Epithelial cell of prostate (primary cell): ENCODE results near the gene SNX27.
"Not testable (repeated sequence)": the region's sequence is repeated elsewhere in the genome, so short reads cannot be mapped to it uniquely, and the experiment has no call there.

ENCODE experiments used
- DNase-seq: peaks from one replicate; pipeline ENCODE4 v3.0.0-alpha.2; 2011; ENCODE audit warnings: low read depth, low spot score
- H3K27ac ChIP-seq: fragments of 450-650 bp; 2 replicates; pipeline ENCODE4 v1.5.1; 2017; ENCODE audit warnings: mild to moderate bottlenecking

Gene SNX27

DNA sequence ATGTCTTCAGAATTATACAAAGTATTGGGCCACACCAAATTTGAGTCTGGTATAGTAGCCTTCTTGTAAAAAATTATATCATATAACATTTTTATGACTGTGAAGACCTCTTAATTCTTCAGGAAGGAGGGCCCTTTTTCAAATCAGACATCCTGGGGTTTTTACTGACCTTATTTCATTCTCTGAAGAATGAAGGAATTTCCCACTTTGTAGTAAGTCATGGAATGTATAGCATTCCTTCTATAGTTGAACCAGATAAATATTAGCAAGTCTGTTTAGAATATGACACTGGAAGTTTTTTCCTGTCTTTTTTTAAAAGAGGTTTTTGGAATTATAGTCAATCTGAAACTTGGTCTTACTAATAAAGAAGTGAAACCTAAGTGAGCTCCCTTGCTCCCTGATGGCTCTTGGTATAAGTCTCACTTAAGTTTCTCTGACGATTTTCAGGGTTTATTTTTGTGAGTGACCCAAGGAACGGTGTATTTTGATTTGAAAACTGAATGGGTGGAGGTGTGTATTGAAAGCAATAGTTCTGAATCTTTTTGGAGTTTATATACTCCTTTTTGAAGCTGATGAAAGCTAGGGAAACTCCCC, 23.7 kb downstream of the SNX27 start:
- DNase-seq, result no peak
- H3K27ac ChIP-seq, result no peak overlapping the region

DNA sequence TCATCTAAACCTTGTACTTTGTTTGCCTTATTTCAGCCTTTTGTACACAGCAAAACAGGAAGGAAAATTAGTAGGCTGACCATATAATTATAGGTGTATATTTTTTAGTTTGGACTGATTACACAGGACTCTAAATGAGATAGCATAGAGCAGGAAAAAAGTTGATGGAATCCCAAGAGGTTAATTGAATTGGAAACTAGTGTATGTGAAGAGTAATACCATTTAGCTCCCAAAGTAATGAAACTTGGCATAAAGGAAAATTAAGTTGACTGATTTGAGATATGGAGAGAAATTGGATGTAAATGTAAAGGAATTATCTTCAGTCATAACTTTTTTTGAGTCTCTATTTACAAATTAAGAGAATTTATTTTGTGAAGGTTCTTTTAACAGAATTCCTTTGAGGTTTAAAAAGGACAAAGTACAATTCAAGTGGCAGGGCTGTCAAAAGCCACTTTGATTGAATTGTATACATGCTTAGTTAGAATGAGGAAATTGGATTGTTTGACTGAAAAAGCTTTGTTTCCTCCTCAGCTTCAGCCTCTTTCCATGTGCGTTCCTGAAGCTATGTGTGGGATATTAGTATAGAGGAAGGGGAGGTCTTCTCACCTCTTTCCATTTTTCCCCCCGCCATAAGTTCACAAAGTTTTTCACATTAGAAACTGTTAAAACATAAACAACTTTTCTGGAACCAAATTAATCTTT, 26.4 kb downstream of the SNX27 start:
- H3K27ac ChIP-seq, result no peak overlapping the region
- DNase-seq, result no peak

DNA sequence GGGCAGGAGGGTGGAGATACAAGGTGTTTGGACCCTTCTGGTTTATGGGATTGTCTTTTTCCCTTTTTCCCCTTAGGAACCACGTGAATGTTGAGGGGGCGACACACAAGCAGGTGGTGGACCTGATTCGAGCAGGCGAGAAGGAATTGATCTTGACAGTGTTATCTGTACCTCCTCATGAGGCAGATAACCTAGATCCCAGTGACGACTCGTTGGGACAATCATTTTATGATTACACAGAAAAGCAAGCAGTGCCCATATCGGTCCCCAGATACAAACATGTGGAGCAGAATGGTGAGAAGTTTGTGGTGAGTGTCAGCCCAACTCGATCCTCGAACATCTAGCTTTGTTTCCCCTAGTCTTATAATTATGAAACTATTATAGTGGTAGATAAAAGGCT, 27.0 kb downstream of the SNX27 start:
- H3K27ac ChIP-seq, result no peak overlapping the region
- DNase-seq, result no peak

DNA sequence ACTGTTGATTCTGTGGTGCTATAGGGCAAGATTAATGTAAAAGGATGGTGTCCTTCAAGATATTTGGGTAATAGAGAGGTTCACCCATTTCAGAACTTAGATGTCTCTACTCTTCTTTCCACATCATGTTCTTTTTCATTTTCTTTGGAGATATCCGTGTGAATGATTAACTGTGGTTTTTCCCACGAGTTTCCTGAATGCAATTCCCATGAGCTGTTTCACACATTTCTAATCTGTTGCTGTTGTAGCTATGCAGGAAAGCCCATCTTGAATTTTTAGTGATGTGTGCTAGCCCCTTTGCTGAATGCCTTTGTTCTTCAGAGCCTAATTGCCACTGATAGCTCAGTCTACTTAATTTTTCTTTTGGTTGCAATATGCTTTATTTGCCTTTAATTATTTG, 27.6 kb downstream of the SNX27 start:
- no peak for DNase-seq
- no peak overlapping the region for H3K27ac ChIP-seq

DNA sequence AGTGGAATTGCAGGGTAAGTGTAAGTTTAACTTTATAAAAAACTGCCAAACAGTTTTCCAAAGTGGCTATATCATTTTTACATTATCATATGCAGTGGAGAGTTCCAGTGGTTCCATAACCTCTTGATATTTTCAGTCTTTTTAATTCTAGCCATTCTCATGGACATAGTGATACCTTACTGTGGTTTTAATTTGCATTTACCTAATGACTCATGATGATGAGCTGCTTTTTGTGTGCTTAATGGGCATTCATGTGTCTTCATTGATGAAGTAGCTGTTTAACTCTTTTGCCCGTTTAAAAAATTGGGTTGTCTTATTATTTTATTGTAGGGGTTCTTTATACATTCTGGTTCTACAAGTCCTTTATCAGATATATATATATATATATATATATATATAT, 29.4 kb downstream of the SNX27 start:
- H3K27ac ChIP-seq, result no peak overlapping the region
- DNase-seq, result no peak

DNA sequence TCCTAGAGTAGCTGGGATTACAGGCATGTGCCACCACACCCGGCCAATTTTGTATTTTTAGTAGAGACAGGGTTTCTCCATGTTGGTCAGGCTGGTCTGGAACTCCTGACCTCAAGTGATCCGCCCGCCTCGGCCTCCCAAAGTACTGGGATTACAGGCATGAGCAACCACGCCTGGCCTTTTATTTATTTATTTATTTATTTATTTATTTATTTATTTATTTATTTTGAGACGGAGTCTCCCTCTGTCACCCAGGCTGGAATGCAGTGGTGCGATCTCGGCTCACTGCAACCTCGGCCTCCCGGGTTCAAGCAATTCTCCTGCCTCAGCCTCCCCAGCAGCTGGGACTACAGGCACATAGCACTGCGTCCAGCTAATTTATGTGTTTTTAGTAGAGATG, 31.2 kb downstream of the SNX27 start:
- H3K27ac ChIP-seq, DNase-seq: not testable (repeated sequence)

DNA sequence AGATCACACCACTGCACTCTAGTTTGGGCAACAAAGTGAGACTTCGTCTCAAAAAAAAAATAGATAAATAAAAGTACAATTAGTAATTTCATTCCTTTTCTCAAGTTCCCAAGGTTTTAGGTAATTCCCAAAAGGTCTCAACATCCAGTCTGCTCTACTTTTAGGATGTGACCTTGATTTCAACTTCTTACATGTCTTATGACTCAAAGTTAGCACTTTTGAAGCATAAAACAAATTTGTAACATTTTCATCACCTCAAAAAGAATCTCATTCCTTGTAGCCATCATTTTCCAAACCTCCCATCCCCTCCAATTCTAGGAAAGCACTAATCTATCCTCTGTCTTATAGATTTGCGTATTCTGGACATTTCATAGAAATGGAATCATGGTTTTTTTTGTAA, 32.2 kb downstream of the SNX27 start:
- no peak for DNase-seq
- no peak overlapping the region for H3K27ac ChIP-seq

DNA sequence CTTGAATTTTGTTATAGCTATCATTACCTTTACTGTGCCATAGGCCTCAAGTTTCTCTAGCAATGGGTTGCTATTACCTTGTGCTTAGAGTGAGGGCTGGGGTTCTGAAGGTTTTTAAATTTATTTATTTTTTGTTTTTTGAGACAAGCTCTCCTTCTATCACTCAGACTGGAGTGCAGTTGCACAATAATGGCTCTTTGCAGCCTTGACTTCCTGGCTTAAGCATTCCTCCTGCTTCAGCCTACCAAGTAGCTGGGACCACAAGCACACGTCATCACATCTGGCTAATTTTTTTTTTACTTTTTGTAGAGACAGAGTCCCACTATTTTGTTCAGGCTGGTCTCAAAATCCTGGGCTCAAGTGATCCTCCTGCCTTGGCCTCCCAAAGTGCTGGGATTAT, 41.5 kb downstream of the SNX27 start:
- DNase-seq, result no peak

DNA sequence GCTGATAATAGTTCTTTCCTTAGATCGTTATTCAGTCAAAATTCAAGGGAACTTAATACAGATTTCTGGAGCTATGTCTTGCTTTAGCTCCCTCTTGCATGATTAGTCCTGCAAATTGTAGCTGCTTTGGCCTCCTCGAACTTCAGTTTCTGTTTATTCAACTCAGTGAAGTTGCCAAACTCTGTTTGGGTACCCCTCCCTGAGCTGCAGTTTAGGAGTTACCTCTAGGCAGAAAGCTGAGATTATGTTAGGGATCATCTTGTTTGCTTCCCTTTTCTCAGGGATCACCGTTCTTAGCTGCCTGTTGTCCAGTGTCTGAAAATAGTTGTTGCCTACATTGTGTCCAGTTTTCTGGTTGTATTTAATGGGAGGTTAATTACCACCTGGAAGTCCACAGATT, 43.5 kb downstream of the SNX27 start:
- no peak overlapping the region for H3K27ac ChIP-seq
- no peak for DNase-seq

More for the DNA sequence above, 41.5 kb downstream of the SNX27 start:
- H3K27ac ChIP-seq, result no peak overlapping the region

DNA sequence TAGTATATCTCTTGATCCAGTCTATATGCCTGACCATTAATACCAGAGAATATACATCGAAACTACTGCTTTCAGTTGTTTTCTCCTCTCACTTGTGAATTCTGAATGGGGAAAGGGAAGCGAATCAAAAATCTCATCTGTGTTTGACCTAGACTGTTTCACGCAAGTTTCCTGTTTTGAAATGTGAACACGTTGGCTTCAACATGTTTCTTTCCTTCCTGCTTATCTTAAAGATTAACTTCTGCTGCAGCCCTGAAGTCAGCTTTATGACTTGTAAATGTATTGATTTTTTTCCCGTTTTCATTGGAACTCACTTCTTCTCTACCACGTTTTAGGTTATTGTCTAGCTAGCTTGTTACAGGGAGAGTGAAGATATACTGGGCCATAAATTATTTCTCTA, 49.9 kb downstream of the SNX27 start:
- H3K27ac ChIP-seq, result no peak overlapping the region
- no peak for DNase-seq

DNA sequence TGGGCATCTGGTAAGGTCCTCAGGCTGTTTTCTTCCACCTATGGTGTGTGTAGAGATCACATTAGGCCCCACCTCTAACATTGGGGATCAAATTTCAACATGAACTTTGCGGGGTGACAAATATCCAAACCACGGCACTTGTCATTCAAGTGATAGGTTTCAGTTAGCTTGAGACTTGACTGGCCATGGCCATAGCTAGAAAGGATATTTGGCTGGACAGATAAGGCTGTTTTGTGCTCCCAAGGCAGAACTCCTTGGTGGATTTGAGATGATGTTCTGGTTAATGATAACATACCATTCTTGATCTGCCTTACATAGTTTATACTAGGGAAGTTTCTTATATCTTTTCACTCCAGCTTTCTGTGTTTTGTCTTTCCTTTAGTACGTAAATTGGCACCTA, 56.2 kb downstream of the SNX27 start:
- no peak overlapping the region for H3K27ac ChIP-seq
- DNase-seq, result no peak

DNA sequence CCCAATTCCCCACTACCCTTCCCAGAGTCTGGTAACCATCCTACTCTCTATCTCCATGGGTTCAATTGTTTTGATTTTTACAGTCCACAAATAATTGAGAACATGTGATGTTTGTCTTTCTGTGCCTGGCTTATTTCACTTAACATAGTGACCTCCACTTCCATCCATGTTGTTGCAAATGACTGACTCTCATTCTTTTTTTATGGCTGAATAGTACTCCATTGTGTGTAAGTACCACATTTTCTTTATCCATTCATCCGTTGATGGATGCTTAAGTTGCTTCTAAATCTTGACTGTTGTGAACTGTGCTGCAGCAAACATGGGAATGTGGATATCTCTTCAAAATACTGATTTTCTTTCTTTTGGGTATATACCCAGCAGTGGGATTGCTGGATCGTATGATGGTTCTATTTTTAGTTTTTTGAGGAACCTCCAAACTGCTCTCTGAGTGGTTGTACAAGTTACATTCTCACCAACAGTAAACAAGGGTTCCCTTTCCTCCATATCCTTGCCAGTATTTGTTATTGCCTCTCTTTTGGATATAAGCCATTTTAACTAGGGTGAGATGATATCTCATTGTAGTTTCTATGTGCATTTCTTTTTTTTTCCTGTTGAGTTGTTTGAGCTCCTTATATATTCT, 58.3 kb downstream of the SNX27 start:
- not testable (repeated sequence) for H3K27ac ChIP-seq, DNase-seq

DNA sequence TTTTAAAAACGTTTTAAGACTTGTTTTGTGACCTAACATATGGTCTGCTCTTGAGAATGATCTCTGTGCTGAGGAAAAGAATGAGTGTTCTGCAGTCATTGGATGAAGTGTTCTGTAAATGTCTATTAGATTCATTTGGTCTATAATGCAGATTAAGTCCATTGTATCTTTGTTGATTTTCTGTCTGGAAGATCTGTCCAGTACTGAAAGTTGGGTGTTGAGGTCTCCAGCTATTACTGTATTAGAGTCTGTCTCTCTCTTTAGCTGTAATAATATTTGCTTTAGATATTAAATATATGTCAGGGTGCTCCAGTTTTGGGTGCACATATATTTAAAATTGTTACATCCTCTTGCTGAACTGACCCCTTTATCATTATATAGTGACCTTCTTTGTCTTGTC, 61.6 kb downstream of the SNX27 start:
- no peak for DNase-seq
- H3K27ac ChIP-seq, result no peak overlapping the region

DNA sequence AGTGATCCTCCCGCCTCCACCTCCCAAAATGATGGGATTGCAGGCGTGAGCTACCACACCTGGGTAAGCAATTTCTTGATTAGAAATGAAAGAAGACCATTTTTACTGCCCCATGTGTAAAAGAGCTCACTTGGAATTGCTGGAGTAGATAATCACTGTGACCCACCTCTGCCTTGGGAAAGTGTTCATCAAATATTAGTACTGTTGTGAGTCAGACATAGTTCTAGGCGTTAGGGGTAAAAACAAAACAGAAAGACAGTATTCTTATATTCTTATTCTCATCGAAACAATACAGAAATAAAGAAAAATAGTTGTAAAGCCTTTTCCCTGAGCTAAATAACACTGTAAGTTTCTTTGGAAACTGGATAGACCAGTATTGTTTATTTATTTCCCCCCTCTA, 68.5 kb downstream of the SNX27 start:
- peak overlapping the region; percentile 95 for H3K27ac ChIP-seq
- no peak for DNase-seq

DNA sequence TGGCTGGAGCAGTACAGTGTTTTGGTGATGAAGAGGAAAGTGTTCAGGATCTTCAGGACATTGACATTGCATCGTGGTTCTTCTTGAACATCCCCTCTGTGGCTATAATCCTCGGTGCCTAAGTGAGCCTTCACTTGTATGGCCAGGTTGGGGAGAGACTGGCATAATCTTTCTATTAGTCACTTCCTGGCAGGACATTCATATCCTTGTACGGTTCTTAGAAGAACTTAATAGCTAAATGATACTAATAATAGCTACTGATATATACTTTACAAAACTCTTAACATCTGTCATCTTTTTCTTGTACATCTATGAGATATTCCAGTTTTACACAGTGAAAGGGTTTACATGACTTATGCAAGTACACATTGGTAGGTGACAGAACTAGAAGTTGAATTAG, 69.0 kb downstream of the SNX27 start:
- H3K27ac ChIP-seq, result peak overlapping the region; percentile 95
- DNase-seq, result peak; percentile 45

DNA sequence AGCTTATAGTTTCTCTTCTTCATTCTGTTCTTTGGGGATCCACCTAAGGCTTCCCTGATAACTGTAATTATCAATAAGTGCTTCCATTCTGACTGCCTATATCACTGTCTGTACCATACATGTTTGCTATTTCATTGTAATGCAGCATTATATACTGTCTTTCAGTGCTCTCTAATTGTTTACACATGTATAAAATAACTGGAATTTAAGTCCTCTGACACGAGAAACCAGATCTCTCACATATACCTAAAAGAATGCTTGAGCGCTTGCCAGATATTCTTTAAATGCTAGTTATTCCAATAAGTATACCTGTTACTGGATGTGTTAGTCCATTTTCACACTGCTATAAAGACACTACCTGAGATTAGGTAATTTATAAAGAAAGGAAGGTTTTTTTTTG, 70.1 kb downstream of the SNX27 start:
- H3K27ac ChIP-seq, result peak overlapping the region; percentile 95
- DNase-seq, result no peak

DNA sequence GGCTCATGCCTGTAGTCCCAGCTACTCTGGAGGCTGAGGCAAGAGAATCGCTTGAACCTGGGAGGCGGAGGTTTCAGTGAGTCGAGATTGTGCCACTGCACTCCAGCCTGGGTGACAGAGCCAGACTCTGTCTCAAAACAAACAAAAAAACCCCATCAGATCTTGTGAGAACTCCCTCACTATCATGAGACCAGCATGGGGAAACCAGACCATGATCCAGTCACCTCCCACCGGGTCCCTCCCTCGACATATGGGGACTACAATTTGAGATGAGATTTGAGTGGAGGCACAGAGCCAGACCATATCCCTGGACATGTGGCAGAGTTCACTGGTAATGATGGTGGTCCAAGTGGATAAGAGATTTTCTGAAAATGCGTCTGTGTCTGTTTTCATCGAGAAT, 71.1 kb downstream of the SNX27 start:
- not testable (repeated sequence) for H3K27ac ChIP-seq, DNase-seq

DNA sequence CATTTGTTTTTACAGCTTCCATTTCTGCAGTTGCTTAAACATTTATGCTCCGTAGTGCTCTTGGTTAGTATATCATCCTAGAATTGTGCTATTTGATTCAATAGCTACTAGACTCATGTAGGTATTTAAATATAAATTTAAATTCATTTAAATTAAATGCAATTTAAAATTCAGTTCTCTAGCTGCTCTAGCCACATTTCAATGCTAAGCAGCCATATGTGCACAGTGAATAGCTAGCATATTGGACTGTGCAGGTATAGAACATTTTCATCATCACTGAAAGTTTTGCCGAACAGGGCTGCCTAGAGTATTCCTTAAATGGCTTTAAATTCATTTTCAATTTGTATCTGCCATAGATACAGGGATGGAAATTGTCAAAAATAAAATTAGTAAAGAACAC, 72.3 kb downstream of the SNX27 start:
- no peak for DNase-seq
- no peak overlapping the region for H3K27ac ChIP-seq

DNA sequence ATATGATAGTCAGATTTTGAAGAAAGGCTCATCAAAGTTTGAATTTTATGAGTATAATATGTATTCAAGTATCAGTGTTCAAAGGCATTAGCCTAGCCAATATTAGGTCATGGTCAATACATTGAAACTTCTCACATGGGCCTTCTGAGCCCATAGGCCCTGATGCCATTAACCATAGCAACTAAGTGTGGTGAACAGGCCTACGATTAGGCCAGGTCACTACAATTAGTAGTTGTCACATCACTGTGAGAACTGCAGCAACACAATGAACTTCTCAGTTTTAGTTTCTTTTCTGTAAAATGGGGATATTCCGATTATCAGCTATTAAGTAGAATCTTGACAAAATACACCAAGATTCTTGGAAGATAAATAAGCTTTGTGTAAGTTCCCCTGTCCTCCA, 74.7 kb downstream of the SNX27 start:
- DNase-seq, result no peak
- H3K27ac ChIP-seq, result no peak overlapping the region

DNA sequence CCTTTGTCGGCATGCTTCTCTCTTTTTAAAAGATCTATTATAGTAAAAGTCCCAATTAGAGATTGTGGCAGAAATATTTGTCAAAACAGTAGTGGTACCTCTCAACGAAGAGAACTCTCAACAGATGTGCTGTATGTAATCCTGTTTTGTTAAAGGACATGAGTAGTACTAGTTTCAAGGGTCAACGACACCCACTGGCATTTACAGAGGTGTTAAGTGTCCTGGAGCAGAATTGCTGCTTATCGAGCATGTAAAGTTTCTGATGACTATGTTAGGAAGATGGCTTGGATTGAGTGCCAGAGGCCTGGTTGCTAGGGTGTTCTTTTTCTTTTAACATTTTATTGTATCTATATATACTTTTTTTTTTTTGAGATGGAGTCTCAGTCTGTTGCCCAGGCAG, 77.6 kb downstream of the SNX27 start:
- no peak overlapping the region for H3K27ac ChIP-seq
- DNase-seq, result no peak

DNA sequence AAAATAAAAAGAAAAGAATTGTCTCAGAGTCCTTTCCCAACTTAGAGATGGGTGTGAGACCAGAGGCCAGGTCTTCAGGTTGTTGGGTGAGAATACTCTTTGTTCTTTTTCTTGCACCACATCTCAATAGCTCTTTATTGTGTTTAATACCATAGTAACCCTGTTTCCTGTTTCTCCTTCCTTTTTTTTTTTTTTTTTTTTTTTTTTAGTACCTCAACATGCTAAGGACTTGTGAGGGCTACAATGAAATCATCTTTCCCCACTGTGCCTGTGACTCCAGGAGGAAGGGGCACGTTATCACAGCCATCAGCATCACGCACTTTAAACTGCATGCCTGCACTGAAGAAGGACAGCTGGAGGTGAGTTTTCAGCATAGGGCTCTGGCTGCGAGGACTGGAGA, 80.4 kb downstream of the SNX27 start:
- no peak overlapping the region for H3K27ac ChIP-seq
- no peak for DNase-seq
